ENCODE results near the gene MGAT4D.
"Not testable (repeated sequence)": the region's sequence is repeated elsewhere in the genome, so short reads cannot be mapped to it uniquely, and the experiment has no call there.

Gene MGAT4D

DNA sequence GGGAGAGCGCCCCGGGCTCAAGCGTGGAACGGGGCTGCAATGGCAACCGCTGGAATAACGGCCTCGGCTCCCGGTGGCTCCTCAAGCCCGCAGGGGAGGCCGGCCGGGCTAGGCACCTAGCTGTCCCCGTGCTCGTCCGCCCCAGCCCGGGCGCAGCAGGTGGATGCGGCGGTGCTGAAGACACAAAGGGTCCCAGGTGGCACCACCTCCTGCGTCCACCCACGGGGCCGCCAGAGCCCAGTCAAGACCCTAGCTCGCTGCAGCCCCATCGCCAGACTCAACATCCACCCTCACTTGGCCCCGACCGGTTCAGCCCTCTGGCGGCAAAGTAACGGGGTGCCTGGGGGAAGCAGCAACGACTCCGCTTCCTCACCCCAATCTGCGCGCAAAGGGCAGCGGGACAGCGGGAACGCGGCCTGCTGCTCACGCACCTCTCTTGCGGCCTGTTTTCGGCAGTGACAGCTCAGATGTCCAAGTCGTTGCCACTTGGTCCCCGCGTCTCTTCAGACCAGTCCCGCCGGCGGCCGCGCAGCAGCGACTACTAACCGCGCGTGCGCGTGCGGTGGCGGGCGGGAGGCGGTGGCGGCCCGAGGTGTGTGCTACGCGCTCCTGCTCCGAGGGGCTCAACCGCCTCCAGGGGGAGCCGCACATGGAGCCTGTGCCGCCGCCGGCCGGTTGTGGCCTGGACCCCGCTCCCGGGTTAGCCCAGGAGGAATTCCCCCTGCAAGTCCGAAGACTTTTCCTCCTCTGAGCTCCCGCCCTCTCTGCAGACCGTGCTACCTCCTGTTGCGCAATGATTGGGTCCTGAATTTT lies 70.8 kb downstream of the MGAT4D start, which contains the start of gene CLGN:
CLGN (minus strand) TSS at position 543 of the 813 bp plus-strand sequence. CDS start 14,570 bp downstream, outside the sequence.
- TF ChIP-seq LEF1 (IDR thresholded peaks at IDR 0.05; ENCODE audit: borderline replicate concordance) (no peak), FOXK2 (IDR thresholded peaks at IDR 0.05) (no peak), CTBP1 (IDR thresholded peaks at IDR 0.05; ENCODE audit: borderline replicate concordance) (0 out of 2 replicates have a peak, but pooled peaks have one; percentile 28), L3MBTL2 (conservative IDR thresholded peaks at IDR 0.05) (peak; percentile 83)
- TF ChIP-seq, protein P1, sequence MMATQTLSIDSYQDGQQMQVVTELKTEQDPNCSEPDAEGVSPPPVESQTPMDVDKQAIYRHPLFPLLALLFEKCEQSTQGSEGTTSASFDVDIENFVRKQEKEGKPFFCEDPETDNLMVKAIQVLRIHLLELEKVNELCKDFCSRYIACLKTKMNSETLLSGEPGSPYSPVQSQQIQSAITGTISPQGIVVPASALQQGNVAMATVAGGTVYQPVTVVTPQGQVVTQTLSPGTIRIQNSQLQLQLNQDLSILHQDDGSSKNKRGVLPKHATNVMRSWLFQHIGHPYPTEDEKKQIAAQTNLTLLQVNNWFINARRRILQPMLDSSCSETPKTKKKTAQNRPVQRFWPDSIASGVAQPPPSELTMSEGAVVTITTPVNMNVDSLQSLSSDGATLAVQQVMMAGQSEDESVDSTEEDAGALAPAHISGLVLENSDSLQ (IDR thresholded peaks at IDR 0.05): no peak
- POLR2A ChIA-PET: interaction anchor here (0.8 to 3.1 kb wide), 9 partner anchors 9 to 526 kb away, joined by 3 to 26 read pairs (median 5); partner anchors contain the start of genes SCOC and TBC1D9
- CTCF ChIA-PET: interaction anchor here (0.6 to 1.8 kb wide), 19 partner anchors 10 to 183 kb away, joined by 3 to 16 read pairs (median 4); no protein-coding TSS in a partner anchor
- DNase-seq (ENCODE audit: extremely low spot score): peak; percentile 93

DNA sequence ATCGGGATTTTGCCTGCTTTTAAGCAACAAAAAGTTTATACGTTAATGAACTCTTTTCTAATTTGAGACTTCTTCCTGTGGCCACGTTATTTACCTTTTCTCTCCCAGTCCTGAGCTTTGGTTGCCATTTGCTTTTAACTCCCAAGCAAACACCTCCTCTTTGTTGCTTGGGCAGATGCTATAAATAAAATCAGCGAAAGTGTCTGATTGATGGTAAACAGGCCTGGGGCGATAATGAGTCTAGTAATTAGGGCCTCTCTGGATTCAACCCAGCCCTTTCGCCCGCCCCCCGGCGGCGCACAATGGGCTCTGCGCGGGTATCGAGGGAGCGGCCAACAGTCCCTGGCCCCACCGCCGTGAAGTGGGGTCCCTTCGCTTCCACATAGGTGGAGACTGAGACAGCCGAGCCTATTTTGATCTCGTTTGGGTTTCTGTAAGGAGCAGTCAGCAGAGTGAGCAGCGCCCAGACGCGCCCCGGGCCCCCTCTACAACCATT lies 71.4 kb downstream of the MGAT4D start:
- ChIA-PET CTCF (interaction anchor here (0.6 to 1.8 kb wide), 15 partner anchors 11 to 365 kb away, joined by 3 to 16 read pairs (median 4); no protein-coding TSS in a partner anchor), POLR2A (interaction anchor here (0.8 to 3.1 kb wide), 8 partner anchors 10 to 525 kb away, joined by 3 to 26 read pairs (median 6); partner anchors contain the start of genes SCOC and TBC1D9)
- TF ChIP-seq ELF4 (IDR thresholded peaks at IDR 0.05) (no peak), SUZ12 (IDR thresholded peaks at IDR 0.05) (no peak), HDGF (IDR thresholded peaks at IDR 0.05; ENCODE audit: borderline replicate concordance) (no peak), L3MBTL2 (conservative IDR thresholded peaks at IDR 0.05) (no peak), NFRKB (IDR thresholded peaks at IDR 0.05) (no peak), FOXM1 (IDR thresholded peaks at IDR 0.05; ENCODE audit: borderline replicate concordance) (no peak), FOXK2 (IDR thresholded peaks at IDR 0.05) (no peak), ARNT (IDR thresholded peaks at IDR 0.05) (no peak), SP1 (IDR thresholded peaks at IDR 0.05) (no peak), LEF1 (IDR thresholded peaks at IDR 0.05; ENCODE audit: borderline replicate concordance) (no peak), ZNF384 (IDR thresholded peaks at IDR 0.05) (no peak), BHLHE40 (IDR thresholded peaks at IDR 0.05; ENCODE audit: borderline replicate concordance) (no peak), FOXA1 (IDR thresholded peaks at IDR 0.05) (no peak), TARDBP (IDR thresholded peaks at IDR 0.05) (no peak), CTBP1 (IDR thresholded peaks at IDR 0.05; ENCODE audit: borderline replicate concordance) (no peak)
- TF ChIP-seq, protein P1 (IDR thresholded peaks at IDR 0.05): no peak
- peak; percentile 42 for DNase-seq (ENCODE audit: extremely low spot score)

DNA sequence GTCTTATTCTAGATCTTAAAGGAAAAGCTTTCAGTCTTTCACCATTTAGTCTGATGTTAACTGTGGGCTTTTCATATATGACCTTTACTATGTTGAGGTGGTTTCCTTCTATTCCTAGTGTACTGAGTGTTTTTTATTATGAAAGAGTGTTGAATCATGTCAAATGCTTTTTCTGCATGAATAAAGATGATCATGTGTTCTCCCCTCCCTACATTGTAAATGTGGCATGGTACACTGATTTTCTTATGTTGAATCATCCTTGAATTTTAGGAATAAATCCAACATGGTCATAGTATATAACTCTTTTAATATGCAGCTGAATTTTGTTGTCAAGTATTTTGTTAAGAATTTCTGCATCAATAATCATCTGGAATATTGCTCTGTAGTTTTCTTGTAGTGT lies 75.0 kb downstream of the MGAT4D start:
- ChIA-PET POLR2A (no interaction called here), CTCF (no interaction called here)
- no peak for TF ChIP-seq FOXK2 (IDR thresholded peaks at IDR 0.05)
- TF ChIP-seq, protein P1 (IDR thresholded peaks at IDR 0.05): no peak
- no peak for TF ChIP-seq FOXA1 (IDR thresholded peaks at IDR 0.05)
- no peak for TF ChIP-seq ZNF384 (IDR thresholded peaks at IDR 0.05)
- TF ChIP-seq NFRKB (IDR thresholded peaks at IDR 0.05): no peak
- TF ChIP-seq ELF4 (IDR thresholded peaks at IDR 0.05): no peak
- no peak for TF ChIP-seq LEF1 (IDR thresholded peaks at IDR 0.05; ENCODE audit: borderline replicate concordance)
- TF ChIP-seq HDGF (IDR thresholded peaks at IDR 0.05; ENCODE audit: borderline replicate concordance): no peak
- TF ChIP-seq CTBP1 (IDR thresholded peaks at IDR 0.05; ENCODE audit: borderline replicate concordance): no peak
- TF ChIP-seq BHLHE40 (IDR thresholded peaks at IDR 0.05; ENCODE audit: borderline replicate concordance): no peak
- no peak for TF ChIP-seq FOXM1 (IDR thresholded peaks at IDR 0.05; ENCODE audit: borderline replicate concordance)
- TF ChIP-seq SUZ12 (IDR thresholded peaks at IDR 0.05): no peak
- TF ChIP-seq TARDBP (IDR thresholded peaks at IDR 0.05): no peak
- TF ChIP-seq SP1 (IDR thresholded peaks at IDR 0.05): no peak
- TF ChIP-seq L3MBTL2 (conservative IDR thresholded peaks at IDR 0.05): no peak
- no peak for TF ChIP-seq ARNT (IDR thresholded peaks at IDR 0.05)
- no peak for DNase-seq (ENCODE audit: extremely low spot score)

DNA sequence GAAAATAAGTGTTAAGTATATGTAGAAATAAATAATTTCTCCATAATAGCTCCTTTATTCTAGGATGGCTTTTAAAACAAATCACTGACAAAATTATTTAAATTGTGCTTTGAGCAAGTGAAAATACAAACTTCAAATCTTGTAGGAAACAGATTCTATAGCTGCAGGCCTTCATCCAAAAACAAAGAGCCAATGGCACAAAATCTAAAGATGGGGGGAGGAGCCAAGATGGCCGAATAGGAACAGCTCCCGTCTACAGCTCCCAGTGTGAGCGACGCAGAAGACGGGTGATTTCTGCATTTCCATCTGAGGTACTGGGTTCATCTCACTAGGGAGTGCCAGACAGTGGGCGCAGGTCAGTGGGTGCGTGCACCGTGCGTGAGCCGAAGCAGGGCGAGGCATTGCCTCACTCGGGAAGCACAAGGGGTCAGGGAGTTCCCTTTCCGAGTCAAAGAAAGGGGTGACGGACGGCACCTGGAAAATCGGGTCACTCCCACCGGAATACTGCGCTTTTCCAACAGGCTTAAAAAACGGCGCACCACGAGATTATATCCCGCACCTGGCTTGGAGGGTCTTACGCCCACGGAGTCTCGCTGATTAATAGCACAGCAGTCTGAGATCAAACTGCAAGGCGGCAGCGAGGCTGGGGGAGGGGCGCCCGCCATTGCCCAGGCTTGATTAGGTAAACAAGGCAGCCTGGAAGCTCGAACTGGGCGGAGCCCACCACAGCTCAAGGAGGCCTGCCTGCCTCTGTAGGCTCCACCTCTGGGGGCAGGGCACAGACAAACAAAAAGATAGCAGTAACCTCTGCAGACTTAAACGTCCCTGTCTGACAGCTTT lies 84.7 kb downstream of the MGAT4D start:
- POLR2A ChIA-PET, CTCF ChIA-PET: not testable (repeated sequence)

DNA sequence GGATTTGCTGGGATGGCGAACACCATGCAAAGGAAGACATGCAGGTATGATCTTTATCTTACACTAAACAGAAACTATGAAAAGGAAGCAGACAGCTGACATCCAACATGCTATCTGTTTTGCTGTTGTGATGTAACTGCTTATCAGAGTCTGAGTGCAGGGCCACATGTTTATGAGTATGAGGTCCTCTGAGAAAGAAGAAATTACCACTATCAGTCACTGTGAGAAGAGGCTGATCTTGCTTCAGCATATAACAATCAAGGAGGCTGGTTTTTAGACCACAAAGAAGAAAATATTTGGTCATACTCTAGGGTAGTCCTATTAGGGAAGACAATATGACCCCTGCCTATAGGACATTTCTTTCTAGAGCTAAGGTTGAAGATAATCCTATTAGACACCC lies 89.1 kb downstream of the MGAT4D start:
- ChIA-PET POLR2A (no interaction called here), CTCF (no interaction called here)
- no peak for TF ChIP-seq L3MBTL2 (conservative IDR thresholded peaks at IDR 0.05)
- TF ChIP-seq FOXM1 (IDR thresholded peaks at IDR 0.05; ENCODE audit: borderline replicate concordance): no peak
- TF ChIP-seq ARNT (IDR thresholded peaks at IDR 0.05): no peak
- TF ChIP-seq SP1 (IDR thresholded peaks at IDR 0.05): no peak
- no peak for TF ChIP-seq BHLHE40 (IDR thresholded peaks at IDR 0.05; ENCODE audit: borderline replicate concordance)
- TF ChIP-seq SUZ12 (IDR thresholded peaks at IDR 0.05): no peak
- no peak for TF ChIP-seq CTBP1 (IDR thresholded peaks at IDR 0.05; ENCODE audit: borderline replicate concordance)
- TF ChIP-seq, protein P1 (IDR thresholded peaks at IDR 0.05): no peak
- TF ChIP-seq ZNF384 (IDR thresholded peaks at IDR 0.05): no peak
- TF ChIP-seq NFRKB (IDR thresholded peaks at IDR 0.05): no peak
- TF ChIP-seq ELF4 (IDR thresholded peaks at IDR 0.05): no peak
- no peak for TF ChIP-seq FOXK2 (IDR thresholded peaks at IDR 0.05)
- no peak for TF ChIP-seq FOXA1 (IDR thresholded peaks at IDR 0.05)
- TF ChIP-seq HDGF (IDR thresholded peaks at IDR 0.05; ENCODE audit: borderline replicate concordance): no peak
- no peak for TF ChIP-seq TARDBP (IDR thresholded peaks at IDR 0.05)
- no peak for TF ChIP-seq LEF1 (IDR thresholded peaks at IDR 0.05; ENCODE audit: borderline replicate concordance)
- no peak for DNase-seq (ENCODE audit: extremely low spot score)

More for the DNA sequence above, 84.7 kb downstream of the MGAT4D start:
- not testable (repeated sequence) for DNase-seq (ENCODE audit: extremely low spot score)

Data from HEK293T (cell line).